ENCODE results near the gene MAP2K7.
A peak's percentile ranks its signal among the peaks of the same experiment; 100 is the strongest.
"Not testable (repeated sequence)": the region's sequence is repeated elsewhere in the genome, so short reads cannot be mapped to it uniquely, and the experiment has no call there.

MAP2K7 gene

DNA sequence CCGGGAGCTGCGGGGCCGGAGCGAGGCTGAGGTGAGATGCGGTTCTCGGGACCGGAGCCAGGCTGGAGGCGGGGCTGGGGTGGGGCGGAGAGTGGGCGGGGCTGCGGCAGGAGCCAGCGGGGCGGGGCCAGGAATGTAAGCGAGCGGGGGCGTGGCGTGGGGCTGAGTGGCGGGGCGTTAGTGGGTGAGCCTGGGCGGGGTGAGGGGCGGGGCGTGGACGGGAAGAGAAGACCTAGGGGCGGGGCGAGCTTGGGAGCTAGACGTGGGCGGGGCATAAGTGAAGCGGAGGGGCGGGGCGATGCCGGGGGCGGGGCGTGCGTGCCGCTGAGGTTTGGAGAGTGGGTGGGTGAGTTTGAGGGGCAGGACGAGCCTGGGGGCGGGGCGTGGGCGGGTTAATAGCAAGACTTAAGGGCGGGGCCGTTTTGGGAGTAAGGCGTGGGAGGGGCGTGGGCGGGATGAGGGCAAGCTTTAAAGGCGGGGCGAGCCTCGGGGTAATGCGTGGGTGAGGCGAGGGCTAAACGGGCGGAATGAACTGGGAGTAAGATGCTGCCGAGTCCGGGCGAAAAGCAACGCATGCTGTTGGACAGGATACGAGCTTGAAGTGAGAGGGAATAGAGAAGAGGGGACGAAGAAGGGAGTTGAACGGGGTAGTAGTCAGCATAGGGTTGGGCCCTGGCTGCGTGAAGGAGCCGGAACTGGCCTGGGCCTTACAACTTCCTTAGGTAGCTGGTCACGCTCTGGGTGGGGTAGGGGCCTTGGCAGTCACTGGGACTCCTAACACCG lies 17.0 kb downstream of the MAP2K7 start:
- DNase-seq = peak; percentile 86

DNA sequence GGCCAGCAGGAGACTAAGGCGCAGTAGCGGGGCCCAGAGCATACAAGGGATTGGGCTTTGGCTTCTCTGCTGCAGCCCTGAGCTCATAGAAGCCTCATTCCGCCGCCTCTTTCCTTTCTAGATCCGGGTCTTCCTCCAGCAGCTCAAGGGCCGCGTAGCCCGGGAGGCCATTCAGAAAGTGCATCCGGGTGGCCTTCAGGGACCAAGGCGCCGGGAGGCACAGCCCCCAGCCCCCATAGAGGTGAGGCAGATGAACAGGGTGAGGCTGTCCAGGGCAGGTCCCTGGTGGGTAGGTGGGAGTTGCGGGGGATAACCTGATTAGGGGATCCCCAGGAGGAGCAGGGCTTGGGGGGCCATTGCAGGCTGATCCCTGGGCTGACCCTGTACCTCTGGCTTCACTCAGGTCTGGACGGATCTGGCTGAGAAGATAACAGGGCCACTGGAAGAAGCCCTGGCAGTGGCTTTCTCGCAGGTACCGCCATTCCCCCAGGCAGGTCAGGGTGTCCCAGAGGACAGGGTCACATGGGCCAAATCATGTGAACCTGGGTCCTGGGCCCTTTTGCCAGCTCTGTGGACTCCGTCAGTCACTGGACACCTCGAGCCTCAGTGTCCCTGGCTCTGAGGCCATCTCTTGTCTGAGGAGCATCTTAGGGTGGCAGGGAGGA lies 17.8 kb downstream of the MAP2K7 start:
- DNase-seq = no peak

DNA sequence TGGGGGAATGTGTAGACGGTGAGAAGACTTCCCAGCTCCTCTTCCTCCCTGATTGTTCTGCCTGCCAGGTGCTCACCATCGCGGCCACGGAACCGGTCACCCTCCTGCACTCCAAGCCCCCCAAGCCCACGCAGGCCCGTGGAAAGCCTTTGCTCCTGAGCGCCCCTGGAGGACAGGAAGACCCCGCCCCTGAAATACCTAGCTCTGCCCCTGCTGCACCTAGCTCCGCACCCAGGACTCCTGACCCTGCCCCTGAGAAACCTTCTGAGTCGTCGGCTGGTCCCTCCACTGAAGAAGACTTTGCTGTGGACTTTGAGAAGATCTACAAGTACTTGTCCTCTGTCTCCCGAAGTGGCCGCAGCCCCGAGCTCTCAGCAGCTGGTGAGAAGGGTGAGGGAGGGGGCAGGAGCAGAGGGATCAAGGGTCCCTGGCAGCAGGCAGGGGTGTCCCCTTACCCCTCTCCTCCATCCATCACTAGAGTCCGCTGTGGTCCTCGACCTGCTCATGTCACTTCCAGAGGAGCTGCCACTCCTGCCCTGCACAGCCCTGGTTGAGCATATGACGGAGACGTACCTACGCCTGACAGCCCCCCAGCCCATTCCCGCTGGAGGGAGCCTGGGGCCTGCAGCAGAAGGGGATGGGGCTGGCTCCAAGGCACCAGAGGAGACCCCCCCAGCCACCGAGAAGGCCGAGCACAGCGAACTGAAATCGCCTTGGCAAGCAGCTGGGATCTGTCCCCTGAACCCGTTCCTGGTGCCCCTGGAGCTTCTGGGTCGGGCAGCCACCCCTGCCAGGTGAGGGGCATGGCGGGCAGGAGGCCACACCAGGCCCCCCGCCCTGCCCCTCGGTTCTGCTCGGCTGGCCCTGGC lies 18.5 kb downstream of the MAP2K7 start:
- DNase-seq = no peak

DNA sequence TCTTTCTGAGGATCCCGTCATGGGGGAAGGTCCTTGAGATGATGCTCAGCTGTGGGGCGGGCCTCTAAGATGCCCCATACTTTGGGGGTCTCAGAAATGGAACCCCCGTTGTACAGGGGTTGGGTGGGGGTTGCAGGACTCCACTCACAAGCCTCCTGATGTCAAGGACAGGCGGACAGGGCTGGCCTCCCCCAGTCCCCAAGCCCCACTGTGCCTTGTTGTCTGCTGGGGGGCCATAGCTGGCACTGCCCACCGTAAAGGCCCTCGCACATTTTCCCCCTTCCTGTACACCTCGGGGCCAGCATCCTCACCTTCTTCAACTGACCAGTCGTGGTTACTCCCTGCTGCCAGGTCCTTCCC lies 19.1 kb downstream of the MAP2K7 start:
- no peak for DNase-seq

DNA sequence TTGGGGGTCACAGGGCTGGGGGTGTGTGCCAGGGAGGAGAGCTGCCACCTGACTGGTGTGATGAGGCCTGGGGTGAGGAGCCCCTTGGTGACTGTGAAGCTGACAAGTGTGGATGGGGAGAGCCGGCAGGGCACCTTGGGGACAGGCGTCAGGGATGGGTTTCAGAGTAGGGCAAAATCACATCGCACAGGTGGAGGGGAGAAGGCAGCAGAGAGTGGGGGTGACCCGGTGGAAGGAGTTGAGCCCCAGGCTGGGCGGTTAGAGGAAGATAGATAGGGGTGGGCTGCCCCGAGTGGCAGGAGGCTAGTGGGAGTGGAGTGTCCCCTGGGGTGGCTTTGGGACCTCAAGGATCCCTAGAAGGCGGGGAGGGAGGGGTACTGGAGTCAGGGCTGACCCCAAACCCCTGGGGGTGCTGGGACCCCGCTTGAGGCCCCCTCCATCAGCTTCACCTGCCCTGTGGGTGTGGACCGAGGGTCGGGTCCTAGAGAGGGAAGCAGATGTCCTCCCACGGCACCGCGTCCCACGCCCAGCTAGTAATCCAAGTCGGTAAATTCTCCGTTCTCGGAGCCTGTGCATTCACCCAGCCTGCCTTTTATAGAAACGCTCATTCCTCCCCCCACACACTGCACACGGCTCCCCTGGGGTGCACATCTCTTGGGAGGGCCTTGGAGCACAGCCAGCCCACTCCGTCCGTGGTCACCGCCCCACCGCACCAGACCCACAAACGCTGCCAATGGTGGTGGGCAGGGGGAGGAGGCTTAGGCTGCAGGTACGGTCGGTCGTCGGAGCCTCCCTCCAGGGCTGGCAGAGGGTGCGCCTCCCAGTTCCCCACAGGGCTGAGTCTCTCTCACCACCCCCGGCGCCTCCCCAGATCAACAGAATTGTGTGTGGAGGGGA lies 19.9 kb downstream of the MAP2K7 start:
- no peak for DNase-seq

DNA sequence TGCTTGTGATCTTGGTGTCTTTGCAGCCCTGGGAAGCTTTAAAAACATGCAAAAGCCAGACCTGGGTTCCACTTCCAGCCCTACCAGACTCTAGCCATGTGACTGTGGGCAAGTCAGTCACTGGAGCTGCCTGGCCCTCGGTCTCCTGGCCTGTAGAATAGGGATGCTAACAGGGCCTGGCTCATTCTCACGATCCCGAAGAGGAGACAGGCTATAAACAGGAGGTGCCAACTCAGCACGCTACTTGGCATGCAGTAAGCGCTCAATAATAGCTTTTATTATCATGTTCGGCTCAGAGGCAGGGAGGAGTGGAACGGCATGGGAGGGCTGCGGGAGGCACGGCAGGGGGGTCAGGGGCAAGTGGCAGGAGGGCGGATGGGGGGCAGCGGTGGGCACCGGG lies 20.6 kb downstream of the MAP2K7 start:
- DNase-seq = no peak

DNA sequence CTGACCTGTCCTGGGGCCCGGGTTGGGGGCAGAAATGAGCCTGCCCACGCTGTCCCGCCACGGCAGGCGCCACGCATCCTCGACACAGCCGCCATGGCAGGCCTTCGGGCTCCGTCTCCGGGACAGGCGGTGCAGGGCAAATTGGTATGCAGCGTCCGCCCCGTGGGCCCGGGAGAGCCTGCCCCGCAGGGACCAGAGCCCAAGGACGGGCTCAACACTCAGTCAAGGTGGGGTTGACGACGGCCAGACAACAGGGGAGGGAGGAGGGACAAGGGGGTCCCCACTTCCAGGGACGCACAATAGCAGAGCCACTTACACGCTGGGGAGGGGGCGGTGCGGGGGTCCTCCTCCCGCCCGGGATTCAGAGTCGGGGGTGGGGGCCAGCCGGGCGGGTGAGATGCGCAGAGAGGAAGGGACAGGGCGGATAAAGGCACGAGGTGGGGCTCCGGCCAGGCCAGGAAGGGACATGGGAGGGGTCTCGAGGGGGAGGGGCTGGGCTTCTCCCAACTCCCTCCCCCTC lies 21.0 kb downstream of the MAP2K7 start:
- no peak for DNase-seq

DNA sequence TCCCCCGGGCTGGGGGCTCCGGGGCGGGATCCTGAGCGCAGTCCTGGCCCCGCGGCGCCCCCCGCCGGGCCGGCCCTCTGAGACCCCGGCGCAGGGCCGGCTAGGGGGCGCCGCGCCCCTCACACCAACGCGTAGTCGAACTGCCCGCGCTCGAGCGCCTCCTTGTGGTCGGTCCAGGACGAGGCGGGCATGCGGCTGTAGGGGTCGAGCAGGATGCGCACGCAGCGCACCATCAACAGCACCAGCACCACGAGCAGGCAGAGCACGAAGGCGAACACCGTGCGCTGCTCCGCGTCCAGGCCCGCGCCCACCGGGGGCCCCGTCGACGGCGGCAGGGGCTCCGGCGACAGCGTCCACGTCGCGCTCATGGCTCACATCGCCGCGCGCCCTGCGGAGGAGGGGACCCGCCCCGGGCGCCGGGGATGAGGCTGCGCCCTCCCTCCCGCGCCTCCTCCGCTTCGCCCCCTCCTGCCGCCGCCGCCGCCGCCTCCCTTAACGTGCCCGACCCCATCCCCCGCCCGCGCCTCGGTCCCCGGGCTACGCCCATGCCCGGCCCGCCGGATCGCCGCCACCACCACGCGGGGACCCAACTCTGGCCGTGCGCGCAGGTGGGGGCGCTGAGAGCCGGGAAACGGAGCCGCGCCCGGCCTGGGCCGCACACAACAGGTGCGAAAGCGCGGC lies 21.6 kb downstream of the MAP2K7 start:
- peak; percentile 4 for DNase-seq

DNA sequence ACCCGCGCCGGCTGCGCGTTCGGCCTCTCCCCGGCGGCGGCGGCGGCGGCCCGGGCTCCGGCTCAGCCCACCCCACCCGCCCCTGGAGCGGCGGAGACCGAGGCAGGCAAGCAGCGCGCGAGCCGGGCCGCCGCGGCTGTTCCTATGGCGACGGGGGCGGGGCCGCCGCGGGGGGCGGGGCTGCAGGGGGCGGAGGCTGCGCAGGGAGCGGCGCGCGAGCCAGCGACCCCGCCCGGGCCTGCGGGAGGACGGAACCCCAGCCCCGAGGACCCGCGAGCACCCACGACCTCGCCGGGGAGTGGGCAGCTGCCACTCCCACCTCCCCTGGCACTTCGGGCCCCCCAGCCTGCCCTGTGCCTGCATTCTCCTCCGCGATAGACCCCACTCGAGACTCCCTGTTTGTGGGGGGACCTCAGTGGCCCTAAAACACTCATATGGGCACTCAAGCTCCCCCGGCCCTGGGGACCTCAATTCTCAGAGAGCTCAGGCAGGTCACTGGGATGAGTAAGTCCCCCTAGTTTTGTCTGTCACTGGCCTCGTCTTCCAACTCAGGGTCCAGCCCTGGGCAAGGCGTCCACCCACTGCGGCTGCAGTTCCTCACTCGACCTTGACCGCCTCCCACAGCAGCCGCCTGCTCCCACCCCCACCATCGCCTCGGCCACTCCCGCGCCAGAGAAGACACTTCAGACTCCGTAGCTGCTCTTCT lies 22.5 kb downstream of the MAP2K7 start, which contains the start of gene CTXN1:
Gene CTXN1, minus strand, starts transcription at position 115 of the 706 bp plus-strand sequence. CDS start 597 bp downstream, outside the sequence.
- DNase-seq = peak; percentile 23

DNA sequence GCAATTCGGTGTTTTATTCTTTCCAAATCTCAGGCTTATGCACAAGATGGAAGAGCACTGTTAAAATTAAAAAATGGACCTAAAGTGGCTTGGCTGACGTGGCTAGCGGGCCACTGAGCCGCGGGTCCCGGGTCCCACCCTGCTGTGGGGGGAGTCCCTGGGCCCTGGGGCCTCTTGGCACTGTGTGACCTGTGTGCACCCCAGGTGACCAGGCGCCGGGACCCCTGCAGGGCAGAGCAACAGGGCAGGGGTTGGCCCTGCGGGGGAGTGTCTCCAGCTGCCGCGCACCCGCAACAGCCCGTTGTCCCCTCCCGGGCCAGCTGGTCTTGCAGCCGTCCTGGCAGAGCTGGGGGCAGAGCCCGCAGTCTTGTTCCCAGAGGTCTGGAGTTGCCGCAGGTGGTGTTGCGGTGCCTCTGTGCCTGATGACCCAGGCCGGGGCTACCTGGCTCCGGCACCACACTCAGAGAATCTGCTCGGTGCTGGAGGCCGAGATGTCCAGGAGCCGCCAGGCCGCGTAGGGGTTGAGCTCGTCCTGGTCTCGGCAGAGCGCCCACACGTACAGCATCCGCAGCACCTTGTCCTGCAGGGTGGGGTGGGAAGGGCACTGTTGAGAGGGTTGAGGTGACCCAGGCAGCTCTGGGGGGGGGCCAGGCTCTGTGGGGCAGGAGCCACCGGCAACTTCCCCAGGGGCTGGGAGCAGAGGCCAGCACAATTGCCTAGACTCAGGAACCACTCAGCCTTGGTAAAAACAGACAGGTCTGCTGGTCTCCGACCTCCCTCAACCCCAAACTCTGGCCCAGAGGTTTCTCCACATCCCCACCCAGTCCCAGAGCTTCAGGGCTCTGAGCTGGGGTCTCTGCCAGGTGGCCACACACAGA lies 23.3 kb downstream of the MAP2K7 start:
- DNase-seq = no peak

DNA sequence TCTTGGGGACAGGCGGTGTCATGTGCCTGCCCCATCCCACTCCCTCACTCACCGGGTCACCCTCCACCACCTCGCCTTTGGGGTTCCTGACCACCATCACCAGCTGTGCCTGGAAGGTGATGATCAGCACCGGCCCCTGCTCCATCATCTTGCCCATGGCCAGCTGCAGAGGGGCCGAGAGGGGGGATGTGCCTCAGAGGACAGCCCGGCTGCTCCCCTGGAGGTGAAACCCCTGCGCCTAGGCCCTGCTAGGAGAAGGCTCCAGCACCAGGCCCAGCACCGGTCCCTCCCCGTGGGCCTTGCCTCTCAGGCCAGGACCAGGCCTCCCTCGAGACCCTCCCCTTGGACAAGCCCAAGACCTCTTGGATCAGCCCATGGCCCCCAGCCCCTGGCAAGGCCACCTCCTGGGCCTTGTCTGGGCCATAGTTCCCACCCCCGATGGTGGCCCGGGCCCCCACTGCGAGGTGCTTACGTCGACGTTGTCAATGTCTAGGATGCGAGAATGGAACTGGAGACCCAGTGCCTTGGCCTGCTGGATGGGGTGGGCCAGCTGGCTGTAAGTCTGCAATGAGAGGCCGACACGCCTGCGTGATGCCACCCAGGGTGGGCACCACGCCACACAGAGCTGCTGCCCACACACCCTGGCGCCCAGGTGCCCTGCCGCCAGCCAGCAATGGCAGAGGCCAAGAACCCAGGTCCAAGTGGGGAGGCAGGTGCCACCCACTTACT lies 24.1 kb downstream of the MAP2K7 start:
- no peak for DNase-seq

DNA sequence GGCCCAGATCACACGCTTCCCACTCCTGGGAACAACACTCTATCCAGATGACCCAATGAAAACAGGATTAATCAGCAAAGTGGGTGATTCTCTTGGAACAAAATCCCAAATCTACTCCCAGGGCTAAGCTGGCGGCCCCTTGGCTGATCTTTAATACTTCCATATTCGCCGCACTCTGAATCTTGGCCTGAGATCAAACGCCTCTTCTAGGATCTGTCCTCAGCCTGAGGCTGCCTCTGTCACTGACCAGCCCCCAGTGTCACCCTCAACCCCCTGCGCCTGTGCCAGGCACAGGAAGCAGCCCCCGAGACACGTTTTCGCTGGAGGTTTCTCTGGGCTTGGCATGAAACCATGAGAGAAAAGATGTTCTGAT lies 24.6 kb downstream of the MAP2K7 start:
- DNase-seq = no peak

DNA sequence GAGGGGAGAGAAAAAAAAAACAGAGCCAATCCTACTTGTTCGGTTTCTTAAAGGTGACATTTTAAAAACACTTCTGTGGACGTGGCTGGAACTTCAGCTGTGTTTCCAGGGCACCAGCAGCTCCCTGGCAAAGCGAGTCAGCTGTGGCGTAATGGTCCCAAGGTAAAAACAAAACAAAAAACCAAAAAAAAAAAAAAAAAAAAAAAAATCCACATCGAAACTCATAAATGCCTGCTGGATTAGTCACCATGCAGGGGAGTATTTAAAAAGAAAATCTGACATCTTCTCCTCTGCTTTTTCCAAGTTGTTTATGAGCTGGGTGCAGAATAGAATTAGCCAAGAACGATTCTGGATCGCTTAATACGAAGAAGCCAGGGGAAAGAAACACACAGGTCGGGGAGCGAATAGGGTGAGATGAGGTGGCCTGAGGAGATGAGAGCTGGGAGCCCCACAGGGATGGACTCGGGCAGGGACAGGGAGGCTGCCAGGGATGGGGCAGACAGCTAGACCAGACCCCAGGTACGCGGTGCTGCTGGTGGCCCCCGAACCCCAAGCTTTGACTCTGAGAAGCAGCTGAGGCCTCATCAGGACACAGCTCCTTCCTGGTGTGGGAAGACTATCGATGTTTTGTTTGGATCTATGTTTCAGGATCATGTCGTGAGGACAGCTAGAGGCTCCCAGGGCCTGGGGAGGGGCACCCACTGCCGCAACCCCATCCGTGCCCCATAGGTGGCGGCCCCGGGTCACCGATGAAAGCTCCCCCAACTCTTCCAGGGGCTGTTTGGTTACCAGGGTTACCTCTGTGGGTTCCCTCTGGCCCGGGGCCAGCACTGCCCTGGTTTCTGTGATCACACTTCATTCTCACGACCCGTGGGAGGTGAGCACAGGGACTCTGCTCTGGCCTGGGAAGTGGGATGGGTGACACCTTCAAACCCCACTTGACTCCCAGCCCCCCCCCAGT lies 25.3 kb downstream of the MAP2K7 start:
- no peak for DNase-seq

DNA sequence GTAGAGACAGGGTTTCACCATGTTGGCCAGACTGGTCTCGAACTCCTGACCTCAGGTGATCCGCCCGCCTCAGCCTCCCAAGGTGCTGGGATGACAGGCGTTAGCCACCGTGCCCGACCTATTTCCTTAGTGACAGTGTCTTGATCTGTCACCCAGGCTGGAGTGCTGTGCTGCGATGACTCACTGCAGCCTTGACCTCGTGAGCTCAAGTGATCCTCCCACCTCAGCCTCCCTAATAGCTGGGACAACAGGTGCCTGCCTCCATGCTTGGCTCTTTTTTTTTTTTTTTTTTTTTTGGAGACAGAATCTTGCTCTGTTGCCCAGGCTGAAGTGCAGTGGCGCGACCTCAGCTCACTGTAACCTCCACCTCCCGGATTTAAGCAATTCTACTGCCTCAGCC lies 26.4 kb downstream of the MAP2K7 start:
- not testable (repeated sequence) for DNase-seq

DNA sequence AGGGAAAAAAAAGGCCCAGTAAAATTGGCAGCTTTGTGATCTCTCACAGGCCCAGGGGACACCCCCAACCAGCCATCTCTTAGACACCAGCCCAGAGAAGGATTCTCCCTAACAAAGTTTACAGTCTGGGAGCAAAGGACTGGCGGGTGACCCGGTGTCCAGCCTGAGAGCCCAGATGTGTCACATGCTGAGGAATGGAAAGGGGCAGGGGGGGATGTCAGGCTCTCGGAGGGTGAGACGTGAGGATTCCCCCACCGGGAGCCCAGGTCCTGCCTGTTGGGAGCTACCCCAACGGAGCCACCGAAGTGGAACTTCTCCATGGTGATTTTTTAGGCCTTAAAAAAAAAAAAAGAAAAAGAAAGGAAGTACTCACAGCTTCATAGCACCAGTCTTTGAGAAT lies 27.1 kb downstream of the MAP2K7 start:
- DNase-seq = no peak

DNA sequence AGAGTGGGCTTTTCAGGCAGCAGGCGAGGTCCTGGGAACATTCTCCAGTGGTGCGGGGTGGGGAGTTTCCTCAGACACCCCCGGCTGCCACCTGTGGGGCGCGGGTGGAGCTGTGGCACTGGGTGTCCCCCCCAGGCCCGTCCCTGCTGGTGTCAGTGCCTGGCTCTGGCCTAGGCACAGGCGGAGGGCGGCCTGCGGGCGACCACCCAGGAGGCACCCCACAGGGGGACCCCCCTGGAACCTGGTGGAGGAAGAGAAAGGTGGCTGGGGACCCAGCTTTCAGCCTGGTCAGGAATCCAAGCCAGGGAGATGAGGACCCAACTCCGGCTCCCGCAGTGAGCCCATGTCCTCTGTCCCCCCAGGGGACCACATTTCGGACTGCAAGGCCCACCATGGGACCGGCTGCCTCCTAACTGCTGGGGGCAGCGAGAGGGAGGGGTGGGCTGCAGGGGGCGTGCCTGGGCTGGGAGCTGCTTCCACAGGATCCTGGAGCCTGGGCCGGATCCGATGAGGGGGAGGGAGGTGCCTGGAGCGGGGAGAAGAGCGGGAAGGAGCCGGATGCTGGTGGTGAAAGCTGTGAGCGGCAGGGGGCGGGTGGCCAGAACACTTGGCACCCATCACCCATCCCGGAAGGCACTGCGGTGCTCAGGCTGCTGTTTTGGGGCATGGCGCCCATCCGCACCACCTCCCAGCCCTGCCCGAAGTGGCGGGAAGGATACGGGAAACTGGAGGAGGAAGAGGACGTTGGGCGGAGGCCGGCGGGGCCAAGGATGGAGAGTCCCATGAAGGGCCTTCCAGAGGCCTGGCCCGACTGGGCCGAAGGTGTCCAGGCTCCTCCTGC lies 27.8 kb downstream of the MAP2K7 start:
- DNase-seq = no peak

Data from NCI-H748 treated with DMSO at 0.1 percent for 48 hours (cell line).